LHCN-M2 (cell line): ENCODE measurements around the gene DUSP7. TPM values are rescaled to one million over a fixed set of nuclear protein-coding genes. Genes with fewer than 3 reads are reported as not detected.
A peak's percentile ranks its signal among the peaks of the same experiment; 100 is the strongest.

ENCODE experiments used
- DNase-seq: peaks from one replicate; pipeline ENCODE4 v3.0.0-alpha.2; 2012; ENCODE audit warnings: low read depth
- total RNA-seq: library from RNA; depleted of rRNA; stranded (reverse); fragments of >200 nt; gene quantifications from 2 replicates; pipeline ENCODE4 v1.2.3, GENCODE V29; 2014

Gene DUSP7
- total RNA-seq, 1 experiment from 2014 or later = 15.7 TPM

DNA sequence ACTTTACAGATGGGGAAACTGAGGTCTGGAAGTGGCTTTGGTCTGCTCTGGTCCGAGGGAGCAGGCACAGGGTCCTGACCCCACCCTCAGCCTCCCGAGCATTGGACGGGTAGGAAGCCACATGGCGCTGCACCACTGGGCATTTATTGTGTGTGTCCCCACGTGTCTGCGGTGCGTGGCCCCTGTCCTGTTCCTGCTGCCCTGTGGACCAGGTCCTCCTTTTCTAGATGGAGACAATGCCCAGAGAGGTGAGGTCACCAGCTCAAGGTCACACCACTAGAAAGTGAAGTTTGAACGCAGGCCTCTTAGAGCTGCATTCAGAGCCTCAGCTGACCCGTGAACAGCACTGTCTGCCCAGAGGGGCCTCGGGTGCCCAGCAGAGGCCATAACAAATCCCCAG is 26.8 kb downstream of the DUSP7 start:
- DNase-seq = no peak

DNA sequence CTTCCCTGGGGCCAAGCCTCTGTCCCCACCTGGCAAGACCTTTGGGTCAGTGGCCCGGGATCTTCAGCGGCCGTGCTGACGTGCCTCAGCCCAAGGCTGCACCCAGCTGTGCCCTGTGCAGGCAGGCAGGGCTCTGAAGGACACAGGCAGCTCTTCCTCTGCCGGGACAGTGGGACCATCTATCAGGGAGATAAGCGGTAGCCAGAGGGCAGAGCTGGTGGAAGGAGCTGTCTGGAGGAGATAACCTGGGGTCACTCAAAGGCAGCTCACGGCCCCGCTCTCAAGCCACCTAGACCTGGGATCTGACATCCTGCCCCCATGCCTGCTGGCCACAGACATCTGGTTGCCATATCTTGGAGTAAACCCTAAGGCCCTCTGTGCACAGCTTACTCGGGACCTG is 27.3 kb downstream of the DUSP7 start:
- no peak for DNase-seq

DNA sequence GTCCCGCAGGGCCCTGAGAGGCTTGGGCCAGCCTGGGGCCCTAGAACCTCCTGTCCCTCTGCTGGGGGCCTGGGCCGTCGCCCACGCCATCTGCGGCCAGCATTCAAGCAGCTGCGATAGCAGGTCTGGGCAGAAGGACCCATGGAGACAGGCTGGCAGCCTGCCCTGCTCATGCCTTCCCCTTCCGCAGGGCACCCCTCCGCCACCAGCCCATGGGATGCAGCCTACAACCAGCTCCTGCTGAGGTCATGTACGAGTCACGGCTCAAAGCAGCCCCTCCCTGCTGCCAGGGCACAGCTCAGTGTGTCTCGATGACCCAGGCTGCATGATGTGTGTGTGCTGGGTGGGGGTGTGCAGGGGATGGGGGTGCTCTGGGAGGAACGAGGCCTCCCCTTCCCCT is 27.8 kb downstream of the DUSP7 start:
- DNase-seq = peak; percentile 31

DNA sequence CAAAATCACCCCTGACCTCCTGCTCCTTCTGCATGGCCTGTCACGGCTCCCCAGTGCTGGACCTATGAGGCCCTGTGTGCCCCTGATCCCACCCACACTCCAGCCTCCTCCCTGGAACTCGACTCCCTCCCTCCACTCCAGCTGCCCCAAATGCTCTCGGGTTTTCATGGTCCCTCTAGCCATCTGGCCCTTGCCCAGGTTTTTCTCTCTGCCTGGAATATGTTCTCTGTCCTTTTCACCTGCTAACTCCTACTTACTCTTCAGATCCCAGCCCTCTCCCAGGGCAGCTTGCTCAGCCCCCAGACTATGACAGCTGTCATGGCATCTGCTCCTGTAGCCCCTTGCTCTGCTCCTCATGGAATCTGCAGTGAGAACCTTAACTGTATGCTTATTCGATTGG is 30.3 kb downstream of the DUSP7 start:
- DNase-seq = no peak

DNA sequence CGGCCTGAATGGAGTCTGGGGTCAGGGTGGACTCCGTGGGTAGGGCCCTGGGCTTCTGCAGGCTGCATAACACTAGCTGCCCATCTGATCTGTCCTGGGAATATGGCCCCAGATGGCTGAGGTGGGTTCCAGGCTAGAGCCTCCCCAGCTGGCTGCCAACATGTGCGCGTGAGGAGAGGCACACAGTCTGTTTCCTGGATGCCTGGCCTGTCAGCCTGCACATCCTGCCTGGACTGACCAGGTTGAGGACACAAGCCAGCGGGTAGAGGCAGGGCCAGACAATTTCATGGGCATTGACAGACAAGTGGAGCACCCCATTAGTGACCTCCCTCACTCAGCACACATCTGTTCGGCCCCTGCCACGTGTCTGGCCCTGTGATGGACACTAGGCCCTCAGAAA is 30.9 kb downstream of the DUSP7 start:
- DNase-seq = no peak

DNA sequence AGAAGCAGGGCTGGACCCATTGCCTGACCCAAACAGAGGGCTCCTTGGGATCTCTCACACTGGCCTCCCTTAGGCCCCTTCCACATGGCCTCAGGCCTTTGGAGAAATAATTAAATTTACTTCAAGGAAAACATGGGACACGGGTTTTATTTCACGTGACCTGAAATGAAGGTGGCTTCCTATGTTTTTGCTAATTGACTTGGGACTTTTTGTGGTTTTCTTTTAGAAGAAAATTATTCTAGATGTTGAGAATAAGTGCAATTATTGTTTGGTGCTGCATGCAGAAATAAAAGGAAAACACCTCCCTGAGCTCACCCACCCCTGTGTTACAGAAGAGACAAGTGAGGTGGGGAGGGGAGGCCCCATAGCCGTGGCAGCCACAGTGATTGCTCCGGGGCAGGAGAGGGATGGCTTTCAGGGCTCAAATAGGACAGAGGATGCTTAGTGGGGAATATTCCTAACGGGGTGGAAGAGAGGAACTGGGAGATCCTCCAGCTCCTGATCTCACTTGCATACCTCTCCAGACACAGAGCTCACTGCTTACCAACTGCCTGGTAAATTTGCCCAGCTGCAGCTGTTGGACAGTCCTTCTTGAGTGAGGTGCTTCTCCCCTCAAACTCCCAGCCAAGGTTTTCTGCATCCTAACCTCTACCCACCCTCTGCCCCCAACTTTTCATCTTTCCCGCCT is 31.5 kb downstream of the DUSP7 start:
- no peak for DNase-seq

DNA sequence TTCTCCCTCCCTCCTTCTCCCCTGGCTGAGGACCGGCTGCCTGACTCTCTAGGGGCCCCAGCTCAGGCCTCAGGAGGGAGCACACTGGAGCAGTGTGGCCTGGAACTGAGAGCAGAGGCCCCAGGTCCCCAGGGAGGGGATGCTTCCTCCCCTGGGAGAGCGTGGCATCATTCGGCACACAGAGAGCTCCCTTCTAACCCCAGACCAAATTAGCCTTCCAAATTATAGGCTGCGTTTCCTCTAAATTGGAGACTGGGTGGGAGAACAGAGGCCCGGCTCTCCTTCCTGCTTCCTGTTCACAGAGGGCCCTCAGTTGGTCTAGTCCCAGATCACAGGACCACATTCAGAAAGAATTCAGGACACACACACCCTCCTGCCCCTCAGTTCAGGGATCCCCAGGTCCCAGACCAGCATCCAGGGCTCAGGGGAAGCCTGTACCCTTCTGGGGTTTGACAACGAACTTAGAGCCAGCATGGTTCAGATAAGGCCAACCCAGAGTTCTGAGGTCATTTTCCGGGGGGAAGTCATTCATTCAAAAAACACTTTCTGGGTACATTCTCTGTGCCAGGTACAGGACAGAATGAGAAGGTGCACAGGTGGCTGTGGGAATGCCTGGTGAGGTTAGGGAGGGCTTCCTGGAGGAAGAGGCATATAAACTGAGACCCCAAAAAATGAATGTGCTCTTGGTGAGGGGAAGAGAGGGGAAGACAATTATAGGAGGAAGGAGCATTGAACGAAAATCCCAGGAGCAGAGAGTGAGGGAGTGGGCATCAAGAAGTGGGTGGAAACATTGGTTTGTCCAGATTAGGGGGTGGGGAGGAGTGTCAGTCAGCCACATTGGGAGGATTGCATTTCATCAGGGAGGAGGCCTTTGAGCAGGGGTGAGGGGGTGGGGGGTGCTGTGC is 32.3 kb downstream of the DUSP7 start:
- no peak for DNase-seq

DNA sequence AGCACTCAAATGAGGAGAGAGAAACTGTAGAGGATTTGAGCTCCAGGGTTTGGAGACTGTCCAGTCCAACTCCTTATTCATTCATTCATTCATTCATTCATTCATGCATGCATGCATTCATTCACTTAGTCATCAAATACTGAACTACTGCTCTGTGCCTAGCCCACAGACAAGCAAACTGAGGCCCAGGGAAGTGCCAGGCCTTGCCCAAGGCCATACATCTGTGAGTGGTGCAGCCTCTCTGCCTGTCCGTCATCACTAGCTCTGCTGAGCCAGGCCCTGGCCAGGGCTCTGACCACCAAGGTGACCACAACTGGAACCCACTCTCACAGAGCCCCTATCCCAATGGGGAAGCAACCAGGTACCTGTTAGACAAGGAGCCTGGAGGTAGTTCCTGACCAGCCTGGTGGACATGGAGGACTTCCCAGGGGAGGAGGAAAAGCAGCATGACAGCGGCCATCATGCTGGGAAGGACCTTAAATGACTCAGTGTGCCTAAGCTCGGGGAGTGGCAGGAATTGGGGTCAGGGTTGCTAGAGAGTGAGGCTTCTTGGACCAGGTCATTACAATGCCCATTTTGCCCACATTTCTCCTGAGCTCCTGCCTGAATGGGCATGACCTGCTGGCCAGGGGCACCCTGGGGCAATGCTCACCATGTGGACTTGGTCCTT is 33.1 kb downstream of the DUSP7 start:
- DNase-seq = no peak

DNA sequence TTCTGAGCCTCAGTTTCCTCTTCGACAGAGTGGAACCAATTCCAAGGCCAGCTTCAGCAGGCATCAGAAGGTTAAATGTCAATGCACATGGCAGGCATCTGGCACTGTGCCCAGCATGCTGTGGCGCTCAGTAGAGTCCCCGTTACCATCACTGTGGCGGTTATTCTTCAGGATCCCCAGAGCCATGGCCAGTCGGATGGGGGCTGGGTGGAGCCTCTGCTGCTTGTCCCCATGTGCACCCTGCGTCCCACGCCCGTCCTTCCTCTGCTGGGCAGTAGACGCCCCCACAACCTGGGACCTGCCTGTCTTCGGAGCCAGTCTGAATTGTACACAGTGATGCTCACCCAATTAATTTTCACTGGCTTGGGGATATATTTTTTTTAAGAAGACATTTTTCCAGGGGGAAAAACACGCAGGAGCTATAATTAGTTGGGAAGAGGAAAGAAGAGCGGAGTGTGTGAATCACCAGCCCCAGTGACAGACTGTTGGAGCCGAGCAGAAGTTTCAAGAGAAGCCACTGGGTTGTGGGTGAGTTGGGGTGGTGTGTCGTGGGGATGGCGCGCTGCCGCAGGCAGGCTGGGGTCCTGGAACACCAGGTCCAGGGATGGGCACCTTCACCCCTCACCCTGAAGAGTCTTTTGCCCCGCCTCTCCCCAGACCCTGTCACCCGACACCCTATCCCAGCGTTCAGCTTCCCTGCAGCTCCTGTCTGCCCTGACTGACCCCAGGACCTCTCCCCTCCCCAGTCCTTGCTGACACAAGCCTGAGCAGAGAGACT is 33.9 kb downstream of the DUSP7 start:
- peak; percentile 35 for DNase-seq

DNA sequence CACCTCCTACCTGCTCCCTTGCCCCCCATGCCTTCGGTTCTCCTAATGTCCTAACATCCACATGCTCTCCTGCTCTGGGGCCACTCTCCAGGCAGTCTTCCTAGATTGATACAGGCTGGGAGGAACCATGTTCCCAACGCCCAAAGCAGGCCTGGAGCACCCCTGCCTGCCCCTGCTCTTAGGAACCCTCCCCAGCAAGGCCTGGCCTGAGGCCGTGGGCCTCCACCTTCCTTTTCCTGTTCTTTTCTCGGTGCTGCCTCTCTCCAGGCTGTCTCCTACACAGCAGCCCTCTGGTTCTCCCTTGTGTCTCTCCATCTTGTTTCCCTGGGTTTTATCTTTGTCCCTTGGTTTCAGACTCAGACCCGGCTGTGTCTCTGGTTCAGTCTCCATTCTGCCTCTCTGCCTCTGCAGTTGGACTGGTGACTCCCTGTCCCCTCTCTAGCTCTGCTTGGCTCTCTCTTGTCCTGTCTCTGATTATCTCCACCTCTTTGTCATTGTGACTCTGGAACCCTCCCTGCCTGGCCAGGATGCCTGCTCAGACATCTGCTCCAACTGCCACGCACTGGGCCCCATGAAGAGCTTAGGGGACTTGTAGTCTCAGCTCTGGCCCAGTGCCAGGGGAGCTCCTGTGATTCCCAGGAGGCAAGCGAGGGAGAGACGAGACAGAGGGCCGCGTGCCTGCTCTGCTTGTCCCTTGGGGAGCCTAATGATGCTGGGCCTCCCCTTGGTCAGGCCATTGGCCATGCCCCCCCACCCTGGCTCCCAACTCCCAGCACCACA is 34.7 kb downstream of the DUSP7 start:
- DNase-seq = no peak

DNA sequence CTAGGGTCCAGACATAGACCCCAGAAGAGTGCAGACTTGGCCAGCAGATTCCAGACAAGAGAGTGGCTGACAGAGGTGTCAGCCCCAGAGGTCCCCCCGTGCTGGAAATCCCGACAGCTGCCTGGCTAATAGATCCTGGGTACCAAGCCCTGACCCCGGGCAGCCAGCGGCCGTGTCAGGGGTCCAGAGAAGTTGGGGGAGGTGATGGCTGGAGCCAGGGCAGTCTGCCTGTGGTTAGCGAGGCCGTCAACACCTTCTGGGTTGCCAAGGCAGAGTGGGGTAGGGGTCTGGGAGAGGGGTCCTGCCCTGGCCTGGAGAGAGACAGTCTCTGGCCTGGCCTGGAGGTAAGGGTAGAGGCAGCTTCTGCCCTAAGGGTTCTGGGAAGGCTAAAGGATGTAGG is 35.6 kb downstream of the DUSP7 start:
- DNase-seq = no peak

DNA sequence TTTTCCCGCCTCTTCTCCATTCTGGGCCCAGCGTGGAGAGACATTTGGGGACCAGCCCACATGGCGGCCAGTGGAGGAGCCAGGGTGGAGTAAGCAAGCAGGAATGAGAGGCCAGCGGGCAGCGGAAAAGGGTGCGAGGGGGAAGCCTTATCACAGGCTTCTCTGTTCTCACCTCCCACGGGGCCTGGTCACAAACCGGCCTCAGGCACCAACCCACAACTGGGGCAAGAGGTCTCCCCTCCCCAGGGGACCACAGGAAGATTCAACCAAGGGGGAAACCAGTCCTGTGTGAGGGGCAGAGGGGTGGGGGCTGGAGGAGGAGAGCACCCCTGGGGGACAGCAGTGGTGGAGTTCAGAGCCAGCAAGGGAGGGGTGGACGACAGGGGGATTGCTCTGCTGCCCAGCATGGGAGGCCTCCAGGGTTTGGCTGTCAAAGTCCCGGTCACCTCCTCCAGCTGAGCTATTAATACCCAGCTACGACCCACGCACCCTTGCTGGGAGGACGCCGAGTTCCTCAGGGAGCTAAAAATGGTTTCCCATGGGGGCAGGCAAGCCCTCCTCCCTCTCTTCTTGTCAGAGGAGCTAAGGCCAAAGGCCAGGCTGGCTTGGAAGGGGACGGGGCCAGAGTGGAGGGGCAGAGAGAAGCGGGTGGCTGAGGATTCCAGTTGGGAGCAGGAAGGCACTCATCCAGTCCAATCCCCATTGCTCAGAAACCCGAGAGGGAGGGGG is 36.9 kb downstream of the DUSP7 start:
- no peak for DNase-seq

DNA sequence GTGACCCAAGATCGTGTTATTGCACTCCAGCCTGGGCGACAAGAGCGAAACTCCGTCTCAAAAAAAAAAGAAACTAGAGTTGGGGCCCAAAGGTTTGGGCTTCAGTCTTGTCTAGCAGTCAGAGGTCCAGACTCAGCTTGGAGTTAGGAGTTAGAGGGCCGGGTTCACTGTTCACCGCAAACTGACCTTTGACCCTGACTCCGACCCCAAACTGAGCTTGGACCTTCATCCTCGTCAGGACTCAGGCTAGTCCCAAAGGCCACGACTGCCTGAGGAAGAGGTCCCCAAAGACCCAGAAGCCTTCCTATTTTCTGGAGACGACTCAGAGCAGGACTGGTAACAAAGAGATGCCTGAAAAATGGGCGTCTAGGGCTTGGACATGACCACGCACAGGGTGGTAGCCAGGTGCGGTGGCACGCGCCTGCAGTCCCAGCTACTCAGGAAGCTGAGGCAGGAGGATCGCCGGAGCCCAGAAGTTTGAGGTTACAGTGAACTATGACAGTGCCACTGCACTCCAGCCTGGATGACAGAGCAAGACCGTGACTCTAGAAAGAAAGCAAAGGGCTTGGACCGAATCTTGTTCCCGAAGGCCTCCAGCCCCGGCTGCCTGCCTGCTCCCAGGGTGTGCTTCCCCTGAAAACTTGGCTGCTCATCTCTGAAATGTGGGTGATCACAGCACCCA is 37.9 kb downstream of the DUSP7 start:
- no peak for DNase-seq

DNA sequence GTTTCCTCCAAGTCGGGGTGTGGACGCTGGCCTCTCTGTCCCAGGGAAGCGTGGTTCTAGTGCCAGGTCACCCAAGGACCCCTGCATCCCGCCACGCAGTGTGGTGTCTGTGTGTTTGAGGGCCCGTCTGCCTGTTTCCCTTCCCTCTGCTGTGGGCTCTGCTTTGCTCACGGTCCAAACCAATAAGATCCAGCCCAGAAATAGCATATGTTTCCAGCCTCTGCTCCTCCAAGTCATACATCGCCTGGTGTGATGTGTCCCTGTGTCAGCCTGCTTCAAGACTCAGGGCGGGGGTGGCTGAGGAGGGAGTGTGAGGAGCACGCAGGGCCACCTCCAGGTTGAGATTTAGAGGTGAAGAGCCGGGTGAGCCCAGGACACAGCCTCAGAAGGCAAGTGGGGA is 38.8 kb downstream of the DUSP7 start:
- no peak for DNase-seq

DNA sequence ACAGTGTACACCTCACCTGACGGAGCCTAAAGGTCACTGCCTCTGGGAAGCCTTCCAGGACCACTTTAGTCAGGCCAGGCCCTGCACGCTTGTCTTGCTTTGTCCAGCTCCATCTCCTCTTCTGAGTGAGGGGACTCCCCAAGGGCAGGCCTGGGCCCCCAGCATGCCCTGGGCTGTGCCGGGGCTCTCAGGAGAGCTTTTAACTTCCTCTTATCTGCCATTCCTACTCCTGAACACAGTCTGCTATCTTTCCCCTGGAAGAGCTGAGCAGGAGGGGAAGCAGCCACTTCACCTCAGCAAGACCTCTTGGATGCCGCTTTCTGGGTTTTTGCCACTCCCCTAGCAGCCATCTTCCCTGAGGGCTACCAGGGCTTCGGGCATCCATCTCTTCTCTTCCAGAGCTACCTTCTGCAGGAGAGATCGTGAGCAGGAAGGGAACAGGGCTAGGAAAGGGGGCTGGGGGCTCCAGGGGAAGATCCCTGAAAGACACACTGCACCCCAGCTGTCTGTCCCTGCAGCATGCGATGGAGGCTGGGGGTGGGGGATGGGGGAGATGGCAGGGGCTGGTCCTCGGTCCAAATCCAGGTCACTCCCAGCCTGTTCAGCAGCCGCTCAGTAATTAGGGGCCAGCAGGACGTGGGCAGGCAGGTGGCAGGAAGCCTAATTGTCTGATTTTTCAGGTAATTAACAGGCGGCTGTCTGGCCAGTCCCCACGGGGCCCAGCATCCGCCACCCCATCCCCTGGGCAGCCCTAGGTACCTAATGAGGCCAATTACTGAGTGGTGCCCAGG is 40.7 kb downstream of the DUSP7 start:
- no peak for DNase-seq

DNA sequence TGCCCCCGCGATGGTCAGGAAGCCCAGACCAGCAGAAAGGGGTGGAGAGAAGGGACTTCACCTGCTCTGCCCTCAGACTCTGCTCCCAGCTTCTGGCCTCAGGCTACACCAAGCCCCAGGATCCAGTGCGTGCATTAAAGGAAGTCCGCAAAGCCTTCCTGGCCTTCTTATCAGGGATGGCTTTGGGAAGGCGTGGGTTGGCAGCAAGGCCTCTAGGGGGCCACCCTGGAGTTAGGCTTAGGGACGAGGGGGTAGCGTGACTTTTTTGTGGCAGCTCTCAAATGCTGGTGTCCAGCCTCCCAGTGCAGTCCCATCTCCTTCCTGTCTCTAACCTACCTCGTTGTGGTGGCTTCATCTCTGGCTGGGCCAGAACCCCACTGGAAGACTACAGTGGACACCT is 41.8 kb downstream of the DUSP7 start:
- DNase-seq = peak; percentile 21

DNA sequence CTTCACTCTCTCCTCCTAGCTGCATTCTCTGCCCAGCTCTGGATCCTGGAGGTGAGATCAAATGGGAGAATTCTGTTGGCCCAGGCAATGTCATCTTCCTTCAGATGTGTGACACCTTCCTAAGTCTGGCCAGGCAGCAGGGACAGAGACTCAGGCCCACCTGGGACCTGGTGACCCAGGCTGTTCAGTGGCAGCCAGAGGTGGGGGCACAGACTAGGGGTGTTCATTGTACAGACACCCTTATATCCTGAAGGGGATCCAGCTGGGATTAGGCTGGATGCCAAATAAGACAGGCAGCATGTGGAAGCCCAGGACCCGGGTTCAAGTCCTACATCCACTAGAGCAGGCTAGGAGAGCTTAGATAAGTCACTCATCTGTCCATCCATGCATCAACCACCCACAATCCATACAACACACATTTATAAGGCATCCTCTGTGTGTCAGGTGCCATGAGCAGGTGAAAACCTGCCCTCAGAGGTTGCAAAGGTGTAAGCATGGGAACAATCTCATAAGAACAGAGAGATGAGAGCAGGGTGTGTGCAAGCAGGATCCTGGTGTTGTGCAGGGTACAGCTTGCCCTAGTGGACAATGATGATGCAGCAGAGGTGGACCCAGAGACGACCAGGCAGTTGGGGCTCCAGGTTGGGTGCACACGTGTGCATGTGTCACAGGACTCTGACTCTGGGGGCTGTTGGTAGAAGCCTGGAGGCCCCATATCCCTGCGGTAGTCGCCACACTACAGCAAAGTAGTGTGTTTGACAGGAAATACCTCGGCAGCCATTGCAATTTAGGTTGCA is 42.4 kb downstream of the DUSP7 start:
- DNase-seq = no peak

DNA sequence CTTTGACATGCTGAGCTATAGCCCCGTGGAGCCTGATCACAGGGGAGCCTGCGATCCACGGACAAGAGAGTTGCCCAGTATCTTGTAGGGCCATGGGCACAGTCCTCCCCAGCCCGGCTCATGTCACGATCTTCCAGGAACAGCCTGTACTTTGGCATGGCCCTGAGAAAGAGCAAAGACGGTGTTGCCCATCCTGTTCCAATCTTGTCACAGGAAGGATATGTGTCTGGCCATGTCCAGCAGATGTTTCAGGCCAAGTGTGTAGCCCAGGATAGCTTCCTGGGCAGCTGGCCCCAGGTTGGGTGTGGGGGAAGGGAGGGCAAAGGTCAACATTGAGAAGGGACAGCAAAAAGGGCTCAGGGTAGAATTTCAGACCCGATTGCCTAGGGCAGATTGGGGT is 43.7 kb downstream of the DUSP7 start:
- no peak for DNase-seq
